K562 (cell line): Measurements from ENCODE around the gene CNOT4. TPM values are rescaled to one million over a fixed set of nuclear protein-coding genes. Genes with fewer than 3 reads are reported as not detected.
A peak's percentile ranks its signal among the peaks of the same experiment; 100 is the strongest.

Source experiments
- ARID3A ChIP-seq: IDR thresholded peaks from 2 replicates; pipeline ENCODE4 v1.6.1; 2012; ENCODE audit warnings: low read depth, low read length, improper control_type of control experiment, borderline replicate concordance
- BACH1 ChIP-seq: fragments of 200-800 bp; sonication (Bioruptor generic); IDR thresholded peaks from 2 replicates; pipeline ENCODE4 v1.6.1; 2016; ENCODE audit warnings: missing genetic modification characterization, missing compliant biosample characterization
- C11orf30 ChIP-seq: fragments of 450-650 bp; IDR thresholded peaks from 2 replicates; pipeline ENCODE4 v1.6.1; 2016; ENCODE audit warnings: low read depth, mild to moderate bottlenecking
- EP400 ChIP-seq: fragments of 450-650 bp; IDR thresholded peaks from 2 replicates; pipeline ENCODE4 v1.6.1; 2017; ENCODE audit warnings: antibody characterized with exemption, mild to moderate bottlenecking, moderate library complexity
- FOXK1 ChIP-seq: sonication (generic); formaldehyde crosslinking; IDR thresholded peaks from 2 replicates; pipeline ENCODE4 v1.8.0; 2022; ENCODE audit warnings: missing genetic modification reagents, mild to moderate bottlenecking, borderline replicate concordance
- FOXP1 ChIP-seq: sonication (generic); formaldehyde crosslinking; IDR thresholded peaks from 2 replicates; pipeline ENCODE4 v1.8.0; 2022; ENCODE audit warnings: mild to moderate bottlenecking, missing genetic modification reagents
- HDAC8 ChIP-seq: fragments of 450-650 bp; IDR thresholded peaks from 2 replicates; pipeline ENCODE4 v1.6.1; 2016; ENCODE audit warnings: mild to moderate bottlenecking, missing genetic modification characterization, moderate library complexity, missing compliant biosample characterization
- KLF13 ChIP-seq: fragments of 450-650 bp; IDR thresholded peaks from 2 replicates; pipeline ENCODE4 v1.6.1; 2016; ENCODE audit warnings: missing genetic modification characterization, low read depth, mild to moderate bottlenecking, missing compliant biosample characterization, moderate library complexity, borderline replicate concordance
- MITF ChIP-seq: IDR thresholded peaks from 2 replicates; pipeline ENCODE4 v1.6.1; 2014; ENCODE audit warnings: antibody characterized with exemption
- POLR2G ChIP-seq: fragments of 200-400 bp; formaldehyde crosslinking; IDR thresholded peaks from 2 replicates; pipeline ENCODE4 v1.6.1; 2017; ENCODE audit warnings: low read depth, mild to moderate bottlenecking, antibody characterized with exemption, low read length, moderate library complexity
- RNF219 ChIP-seq: fragments of 250-450 bp; sonication (Bioruptor Pico); IDR thresholded peaks from 2 replicates; pipeline ENCODE4 v1.5.0; 2022; ENCODE audit warnings: mild to moderate bottlenecking
- SMAD2 ChIP-seq: fragments of 150-350 bp; IDR thresholded peaks from 2 replicates; pipeline ENCODE4 v1.6.1; 2014; ENCODE audit warnings: low read depth, mild to moderate bottlenecking, low read length
- SMARCE1 ChIP-seq: fragments of 450-650 bp; IDR thresholded peaks from 2 replicates; pipeline ENCODE4 v1.7.1; 2016; ENCODE audit warnings: mild to moderate bottlenecking
- TAF7 ChIP-seq: fragments of 450-650 bp; IDR thresholded peaks from 2 replicates; pipeline ENCODE4 v1.6.1; 2016; ENCODE audit warnings: missing genetic modification characterization, missing compliant biosample characterization
- ZNF316 ChIP-seq: fragments of 450-650 bp; IDR thresholded peaks from 2 replicates; pipeline ENCODE4 v1.6.1; 2016
- ZNF766 ChIP-seq: fragments of 200-800 bp; sonication (Bioruptor generic); conservative IDR thresholded peaks from 2 replicates; pipeline ENCODE4 v1.6.1; 2016; ENCODE audit warnings: missing genetic modification characterization, missing compliant biosample characterization
- polyA plus RNA-seq, 8 experiments: library from polyadenylated mRNA; depleted of rRNA in 4 of 8; stranded (reverse) in 5 of 8; unstranded in 3 of 8; fragments of >200 nt; fragmentation: Nextera tagmentation in 2 of 8; fragmentation: Illumina TruSeq in 1 of 8; extraction: Ambion mirVana in 2 of 8; extraction: Trizol in 1 of 8; gene quantifications; 2 replicates each; pipeline versions ENCODE4 v1.2.1 to v1.2.3, GENCODE V29; 2011 to 2014; ENCODE audit warnings: inconsistent platforms in 1 of 8, missing spikeins in 1 of 8
- total RNA-seq, 7 experiments: library from RNA; depleted of rRNA in 6 of 7; stranded (reverse); fragments of >200 nt in 6 of 7; fragmentation: Illumina TruSeq in 2 of 7; extraction: Trizol in 2 of 7; gene quantifications; 2 replicates each; pipeline versions ENCODE4 v1.2.1 to v1.2.3, GENCODE V29; 2011 to 2021; ENCODE audit warnings: low replicate concordance in 1 of 7
- TF ChIP-seq, protein P1 (sequence below): fragments of 450-650 bp; conservative IDR thresholded peaks from 2 replicates; pipeline ENCODE4 v1.6.1; 2016; ENCODE audit warnings: missing genetic modification characterization, low read depth, mild to moderate bottlenecking, missing compliant biosample characterization, moderate library complexity
- TF ChIP-seq, protein P2 (sequence below): sonication (generic); formaldehyde crosslinking; IDR thresholded peaks from 2 replicates; pipeline ENCODE4 v1.8.0; 2023; ENCODE audit warnings: mild to moderate bottlenecking, missing genetic modification reagents

The CNOT4 gene
- total and polyA plus RNA-seq, 9 of the 15 experiments (the other 6 are each of a cell fraction or from before 2014, with no cell fraction given): 8.6 to 24.1 (median 15.4) TPM

- TF ChIP-seq ZNF316 (peak; percentile 94), FOXP1 (no peak), FOXK1 (CRISPR knock-in tag) (no peak), SMAD2 (no peak), C11orf30 (peak; percentile 88), ZNF766 (CRISPR knock-in tag) (no peak), TAF7 (tag) (no peak), POLR2G (no peak), EP400 (peak; percentile 58), BACH1 (tag) (peak; percentile 97), ARID3A (peak; percentile 94), HDAC8 (tag) (no peak), KLF13 (tag) (no peak), MITF (no peak), RNF219 (CRISPR knock-in tag) (no peak), SMARCE1 (no peak)
- TF ChIP-seq, protein P1, sequence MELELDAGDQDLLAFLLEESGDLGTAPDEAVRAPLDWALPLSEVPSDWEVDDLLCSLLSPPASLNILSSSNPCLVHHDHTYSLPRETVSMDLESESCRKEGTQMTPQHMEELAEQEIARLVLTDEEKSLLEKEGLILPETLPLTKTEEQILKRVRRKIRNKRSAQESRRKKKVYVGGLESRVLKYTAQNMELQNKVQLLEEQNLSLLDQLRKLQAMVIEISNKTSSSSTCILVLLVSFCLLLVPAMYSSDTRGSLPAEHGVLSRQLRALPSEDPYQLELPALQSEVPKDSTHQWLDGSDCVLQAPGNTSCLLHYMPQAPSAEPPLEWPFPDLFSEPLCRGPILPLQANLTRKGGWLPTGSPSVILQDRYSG (tag): no peak
- TF ChIP-seq, protein P2, sequence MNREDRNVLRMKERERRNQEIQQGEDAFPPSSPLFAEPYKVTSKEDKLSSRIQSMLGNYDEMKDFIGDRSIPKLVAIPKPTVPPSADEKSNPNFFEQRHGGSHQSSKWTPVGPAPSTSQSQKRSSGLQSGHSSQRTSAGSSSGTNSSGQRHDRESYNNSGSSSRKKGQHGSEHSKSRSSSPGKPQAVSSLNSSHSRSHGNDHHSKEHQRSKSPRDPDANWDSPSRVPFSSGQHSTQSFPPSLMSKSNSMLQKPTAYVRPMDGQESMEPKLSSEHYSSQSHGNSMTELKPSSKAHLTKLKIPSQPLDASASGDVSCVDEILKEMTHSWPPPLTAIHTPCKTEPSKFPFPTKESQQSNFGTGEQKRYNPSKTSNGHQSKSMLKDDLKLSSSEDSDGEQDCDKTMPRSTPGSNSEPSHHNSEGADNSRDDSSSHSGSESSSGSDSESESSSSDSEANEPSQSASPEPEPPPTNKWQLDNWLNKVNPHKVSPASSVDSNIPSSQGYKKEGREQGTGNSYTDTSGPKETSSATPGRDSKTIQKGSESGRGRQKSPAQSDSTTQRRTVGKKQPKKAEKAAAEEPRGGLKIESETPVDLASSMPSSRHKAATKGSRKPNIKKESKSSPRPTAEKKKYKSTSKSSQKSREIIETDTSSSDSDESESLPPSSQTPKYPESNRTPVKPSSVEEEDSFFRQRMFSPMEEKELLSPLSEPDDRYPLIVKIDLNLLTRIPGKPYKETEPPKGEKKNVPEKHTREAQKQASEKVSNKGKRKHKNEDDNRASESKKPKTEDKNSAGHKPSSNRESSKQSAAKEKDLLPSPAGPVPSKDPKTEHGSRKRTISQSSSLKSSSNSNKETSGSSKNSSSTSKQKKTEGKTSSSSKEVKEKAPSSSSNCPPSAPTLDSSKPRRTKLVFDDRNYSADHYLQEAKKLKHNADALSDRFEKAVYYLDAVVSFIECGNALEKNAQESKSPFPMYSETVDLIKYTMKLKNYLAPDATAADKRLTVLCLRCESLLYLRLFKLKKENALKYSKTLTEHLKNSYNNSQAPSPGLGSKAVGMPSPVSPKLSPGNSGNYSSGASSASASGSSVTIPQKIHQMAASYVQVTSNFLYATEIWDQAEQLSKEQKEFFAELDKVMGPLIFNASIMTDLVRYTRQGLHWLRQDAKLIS (CRISPR knock-in tag): peak; percentile 56; the same call in 1 of the 2 replicates
Observed at GRCh38 chr7:135512135-135512887, 2.4 kb upstream of the CNOT4 start (continued).
